GM18502 (cell line): ENCODE data around the gene EDARADD.
A peak's percentile ranks its signal among the peaks of the same experiment; 100 is the strongest.

Source experiments
- ATAC-seq: cut with Tn5 transposase; IDR thresholded peaks from one replicate; pipeline ENCODE4 v1.9.1; 2021; ENCODE audit warnings: mild to moderate bottlenecking; ENCODE audit not compliant: unreplicated experiment, poor library complexity

EDARADD gene

DNA sequence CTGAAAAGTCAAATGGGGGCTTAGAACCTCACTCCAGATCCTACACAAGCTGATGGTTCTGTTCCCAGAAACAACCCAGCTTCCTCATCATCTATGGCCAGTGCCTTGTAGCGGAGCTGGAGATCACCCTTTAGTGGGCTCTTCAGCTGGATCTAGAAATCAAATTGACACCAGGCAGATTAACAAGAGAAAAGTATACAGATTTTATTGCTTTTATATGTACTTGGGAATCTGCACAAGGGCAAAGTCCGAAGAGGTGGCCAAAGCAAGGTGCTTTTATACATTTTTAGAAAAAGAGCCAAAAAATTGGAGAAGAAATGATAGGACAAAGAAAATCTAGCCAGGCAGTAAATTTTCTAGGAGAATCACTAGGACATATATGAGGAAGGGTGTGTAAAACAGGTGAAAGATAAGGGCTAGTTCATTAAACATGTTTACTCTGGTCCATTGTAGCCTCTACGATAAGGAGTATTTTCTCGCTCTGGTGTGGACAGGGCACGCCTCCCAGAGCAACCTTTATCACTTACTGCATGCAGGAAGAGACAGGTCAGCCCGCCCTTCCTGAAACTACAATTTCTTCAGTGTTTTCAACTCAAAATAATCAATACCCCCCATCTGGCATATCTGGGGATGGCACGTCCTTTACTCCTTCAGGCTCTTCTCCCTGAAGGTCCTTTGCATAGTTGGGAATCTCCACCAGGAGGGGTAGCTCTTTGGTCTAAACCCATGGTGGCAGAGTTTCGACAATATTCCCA lies 115.7 kb downstream of the EDARADD start:
- no peak for ATAC-seq

DNA sequence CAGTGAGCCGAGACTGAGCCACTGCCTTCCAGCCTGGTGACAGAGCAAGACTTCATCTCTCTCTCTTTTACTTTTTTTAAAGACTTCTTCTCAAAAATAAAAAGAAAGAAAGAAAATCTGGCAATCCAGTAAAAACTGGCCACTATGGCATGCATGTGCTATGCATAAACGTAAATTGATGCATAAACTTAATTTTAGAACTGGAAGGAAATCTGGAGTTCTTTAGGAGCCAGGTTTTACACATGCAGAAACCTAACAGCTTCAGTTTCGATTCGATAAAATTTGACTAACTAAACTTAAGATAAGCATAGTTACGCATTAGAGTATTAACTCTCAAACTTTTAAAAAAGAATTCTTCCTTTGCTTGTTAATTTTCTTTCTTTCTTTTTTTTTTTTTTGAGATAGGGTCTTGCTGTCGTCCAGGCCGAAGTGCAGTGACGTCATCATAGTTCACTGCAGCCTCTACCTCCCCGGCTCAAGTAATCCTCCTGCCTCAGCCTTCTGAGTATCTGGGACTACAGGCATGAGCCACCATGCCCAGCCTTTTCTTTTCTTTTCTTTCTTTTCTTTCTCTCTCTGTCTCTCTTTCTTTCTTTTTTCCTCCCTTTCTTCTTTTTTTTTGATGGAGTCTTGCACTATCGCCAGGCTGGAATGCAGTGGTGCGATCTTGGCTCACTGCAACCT lies 117.8 kb downstream of the EDARADD start:
- ATAC-seq: no peak

DNA sequence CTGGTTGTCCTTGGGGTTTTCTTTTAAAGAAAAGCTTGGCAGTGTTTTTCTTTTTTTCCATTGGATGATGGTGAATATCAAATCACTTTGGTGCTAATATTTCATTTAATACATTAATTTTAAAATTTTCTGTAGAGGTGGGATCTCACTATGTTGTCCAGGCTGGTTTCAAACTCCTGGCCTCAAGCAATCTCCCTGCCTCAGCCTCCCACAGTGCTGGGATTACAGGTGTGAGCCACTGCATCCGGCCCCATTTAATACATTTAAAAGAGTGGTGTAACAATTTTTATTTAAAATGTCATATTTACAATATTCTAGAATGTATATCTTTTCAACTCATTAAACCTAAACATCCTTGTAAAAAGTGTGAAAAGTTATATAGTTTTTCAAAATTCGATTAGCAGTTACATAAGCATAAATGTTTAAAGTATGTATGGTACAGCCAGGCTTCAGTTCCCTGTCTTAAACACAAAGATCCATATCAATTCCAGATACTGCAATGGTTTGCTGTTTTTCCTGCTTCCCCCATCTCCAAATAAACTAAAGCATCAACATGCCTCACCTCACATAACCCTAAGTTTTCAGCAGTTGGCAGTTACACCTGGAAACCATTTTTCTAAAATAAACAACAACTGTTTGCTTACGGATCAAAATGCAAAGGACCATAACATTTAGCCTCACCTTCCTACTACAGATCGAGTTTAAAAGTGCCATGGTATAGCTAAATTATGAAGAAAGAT lies 120.8 kb downstream of the EDARADD start:
- no peak for ATAC-seq

DNA sequence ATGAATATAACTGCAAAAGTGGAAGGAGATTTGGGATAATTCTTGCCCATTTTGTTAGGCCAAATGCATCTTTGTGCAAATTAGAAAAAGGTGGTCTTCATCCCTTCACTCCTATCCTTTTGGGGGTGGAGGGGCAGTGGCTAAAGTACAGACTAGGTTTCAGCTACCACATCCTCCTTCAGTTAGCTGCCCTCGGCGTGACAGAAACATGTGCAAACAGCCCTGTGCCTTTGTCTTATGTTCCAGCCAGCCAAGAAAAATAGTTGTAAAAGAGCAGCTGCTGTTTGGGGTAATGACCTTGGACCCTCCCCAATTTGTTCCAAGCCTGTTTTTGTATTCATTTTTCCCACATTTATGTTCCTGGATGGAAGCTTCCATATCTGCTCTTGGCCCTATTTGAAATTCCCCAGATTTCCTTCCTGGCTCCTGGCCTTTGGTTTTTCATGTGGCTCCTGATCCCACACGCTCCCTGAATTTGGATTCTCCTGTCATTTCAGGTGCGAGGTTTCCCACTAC lies 121.4 kb downstream of the EDARADD start:
- no peak for ATAC-seq

DNA sequence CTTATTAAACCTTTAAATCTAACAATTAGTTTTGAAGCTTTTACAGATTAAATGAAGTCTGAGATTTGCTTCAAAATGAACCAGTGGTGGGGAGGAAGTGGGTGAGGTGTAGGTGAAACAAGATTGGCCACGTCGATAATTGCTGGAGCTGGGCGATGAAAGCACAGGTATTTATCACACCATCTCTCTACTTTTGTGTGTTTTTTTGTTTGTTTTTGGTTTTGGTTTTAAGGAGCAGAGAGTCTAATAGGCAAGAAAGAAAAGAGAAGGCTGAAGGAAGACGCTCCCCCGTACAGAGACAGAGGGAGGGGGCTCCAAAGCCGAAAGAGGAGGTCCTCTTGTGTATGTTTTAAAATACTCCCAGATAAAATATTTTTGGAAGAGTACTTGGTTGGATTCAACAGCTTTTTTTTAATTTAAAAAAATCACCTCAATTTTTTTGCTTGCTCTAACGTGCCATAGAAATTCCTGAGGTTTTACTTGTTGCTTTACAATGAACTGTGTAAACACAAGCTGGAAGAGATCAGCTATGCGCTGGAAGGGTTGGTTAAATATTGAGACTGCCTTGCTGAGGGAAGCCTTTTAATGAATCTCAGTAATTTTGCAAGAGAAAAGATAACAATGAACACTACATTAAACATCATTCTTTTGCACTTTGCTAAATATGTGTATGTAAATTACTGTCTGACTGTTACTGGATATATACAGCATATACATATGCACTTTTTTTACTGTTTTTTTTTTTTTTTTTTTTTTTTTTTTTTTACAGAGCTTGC lies 123.0 kb downstream of the EDARADD start:
- ATAC-seq: no peak

DNA sequence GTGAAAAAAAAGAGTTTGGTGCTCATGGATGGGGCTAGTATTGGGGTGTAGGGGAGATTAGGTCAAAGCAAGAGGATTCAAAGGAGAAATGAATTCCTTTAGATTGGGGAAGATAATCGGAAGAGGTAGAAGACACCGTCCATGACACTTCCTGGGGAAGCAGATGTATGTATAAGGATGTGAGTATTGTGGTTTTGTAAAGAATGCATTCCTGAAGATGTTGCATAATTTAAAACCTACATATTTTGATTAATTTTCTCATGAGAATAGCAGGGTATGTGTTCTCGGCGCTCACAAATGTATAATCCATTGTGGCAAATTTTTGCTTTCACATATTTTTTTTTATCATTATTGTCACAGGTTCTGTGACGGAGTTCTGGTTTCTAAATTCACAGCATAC lies 124.2 kb downstream of the EDARADD start:
- ATAC-seq: no peak

DNA sequence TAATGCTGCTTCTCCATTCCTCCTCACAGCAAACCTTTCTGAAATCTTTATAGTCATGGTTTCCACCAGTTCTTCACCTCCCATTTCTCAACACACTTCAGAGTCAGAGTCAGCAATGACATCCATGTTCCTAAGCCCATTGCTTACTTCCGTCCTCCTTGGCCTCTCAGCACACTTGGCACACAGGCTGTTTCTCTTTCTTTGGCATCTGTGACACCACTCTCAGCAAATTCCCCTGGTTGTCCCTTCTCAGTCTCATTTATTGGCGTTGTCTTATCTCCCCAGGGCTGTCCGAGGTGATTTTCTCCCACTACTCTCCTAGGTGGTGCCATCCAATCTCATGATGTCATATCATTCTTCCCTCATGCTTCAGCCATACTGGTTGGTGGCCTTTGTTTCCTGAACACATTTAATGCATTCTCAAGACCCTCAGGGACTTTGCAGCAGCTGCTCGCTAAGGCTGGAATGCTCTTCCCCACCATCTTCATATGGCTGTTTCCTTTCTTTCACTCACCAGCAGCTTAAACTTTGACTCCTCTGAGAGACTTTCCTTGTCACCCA lies 126.4 kb downstream of the EDARADD start:
- ATAC-seq: no peak

DNA sequence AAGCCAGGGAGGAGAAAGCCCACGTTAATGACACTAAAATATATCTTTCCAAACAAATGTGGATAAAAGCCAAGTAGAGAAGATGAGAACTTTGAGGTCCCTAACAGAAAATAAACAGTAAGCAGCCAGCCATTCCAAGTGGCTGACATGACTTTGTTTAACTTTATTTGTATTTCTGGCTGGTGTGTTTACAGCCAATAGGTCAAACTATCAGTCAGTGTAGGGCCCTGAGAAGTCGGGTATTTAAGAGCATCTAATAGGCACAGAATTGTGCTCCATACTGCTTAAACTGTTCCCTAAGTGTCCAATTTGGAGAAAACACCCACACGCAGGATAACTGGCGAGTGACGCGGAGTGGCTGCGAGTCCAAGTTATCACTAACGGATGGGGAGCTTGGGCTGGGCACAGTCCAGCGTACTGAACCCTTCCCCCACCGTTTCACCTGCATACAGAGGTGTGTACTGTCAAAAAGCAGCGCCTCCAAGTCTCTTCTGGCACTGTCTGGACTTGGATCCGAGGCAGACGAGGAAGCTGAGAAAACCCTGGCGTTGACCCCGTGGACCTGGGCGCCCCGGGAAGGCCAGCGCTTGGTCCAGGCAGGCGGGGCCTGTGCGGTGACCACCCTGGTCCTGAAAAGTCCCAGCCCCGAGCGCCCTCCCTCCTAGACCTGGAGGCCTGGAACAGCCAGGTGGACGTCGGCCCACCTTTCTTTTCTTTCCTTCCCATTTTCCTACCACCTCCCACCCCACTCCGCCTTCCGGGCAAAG lies 129.0 kb downstream of the EDARADD start:
- ATAC-seq: no peak

DNA sequence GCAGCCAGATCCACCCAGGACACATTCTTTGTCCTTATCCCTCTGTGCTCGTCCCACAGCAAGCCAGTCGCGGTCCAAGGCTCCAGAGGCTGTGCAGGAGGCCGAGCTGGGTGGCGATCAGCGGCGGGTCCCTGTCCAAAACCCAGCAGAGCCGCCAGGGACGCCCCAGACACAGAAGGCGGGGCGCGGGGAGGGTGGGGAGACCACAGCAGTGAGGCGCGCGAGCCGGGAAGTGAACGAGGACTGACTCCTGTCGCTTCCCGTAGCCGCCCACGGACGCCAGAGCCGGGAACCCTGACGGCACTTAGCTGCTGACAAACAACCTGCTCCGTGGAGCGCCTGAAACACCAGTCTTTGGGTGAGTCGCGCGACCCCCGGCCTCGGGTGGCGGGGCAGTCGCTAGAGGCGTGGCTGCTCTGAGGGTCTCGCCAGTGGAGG lies 129.6 kb downstream of the EDARADD start, which contains the start of gene LGALS8:
Gene LGALS8 (plus strand): TSS at position 279 of the 438 bp plus-strand sequence. CDS start 2,089 bp downstream, outside the sequence.
- peak; percentile 69 for ATAC-seq

DNA sequence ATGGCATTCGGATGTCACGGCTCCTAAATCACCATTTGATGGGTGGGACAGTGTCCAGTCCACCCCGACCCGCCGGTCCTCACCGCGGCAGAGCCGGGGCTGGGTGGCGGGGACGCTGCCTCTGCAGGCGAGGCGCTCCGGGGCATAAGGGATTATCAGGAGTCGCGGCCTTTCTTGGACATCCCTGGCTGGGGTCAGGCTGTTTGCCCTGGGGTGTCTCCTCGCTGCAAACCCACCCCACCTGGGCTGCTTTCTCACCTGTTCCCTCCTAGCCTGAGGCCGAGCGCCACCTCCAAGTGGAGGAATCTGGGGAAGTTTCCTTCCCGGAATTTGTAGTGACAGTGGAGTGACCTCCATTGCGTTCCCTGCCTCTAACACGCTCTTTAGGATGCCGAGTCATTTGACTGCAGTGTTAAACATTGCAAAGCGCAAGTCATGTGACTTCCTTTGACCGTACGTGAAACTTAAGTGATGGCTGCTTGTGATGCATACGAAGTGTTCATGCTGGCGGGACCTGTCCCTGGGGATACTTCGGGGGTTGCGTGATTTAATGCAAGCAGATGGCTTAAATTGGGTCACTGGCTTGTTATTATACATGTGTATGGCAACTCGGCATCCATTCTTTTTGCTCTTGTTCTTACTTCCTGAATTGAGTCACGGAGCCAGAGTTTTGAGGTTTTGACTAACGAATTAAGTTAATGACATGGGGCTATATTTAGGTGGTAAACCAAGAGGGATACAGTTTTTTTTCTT lies 130.2 kb downstream of the EDARADD start:
- ATAC-seq: peak; percentile 89

DNA sequence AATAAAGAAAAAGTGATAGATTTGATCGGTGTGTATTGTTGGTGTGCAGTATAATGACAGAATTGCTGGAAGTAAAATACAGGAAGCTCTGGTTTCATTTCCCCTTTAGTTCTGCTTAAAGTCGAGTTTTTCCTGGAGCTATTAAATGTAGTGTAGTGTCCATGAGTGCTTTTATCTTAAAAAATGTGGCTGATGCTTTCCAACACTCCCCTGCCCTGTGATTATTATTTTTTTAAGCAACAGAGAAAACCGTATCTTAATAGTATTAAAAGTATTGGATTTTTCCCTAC lies 130.8 kb downstream of the EDARADD start:
- ATAC-seq: peak; percentile 3

DNA sequence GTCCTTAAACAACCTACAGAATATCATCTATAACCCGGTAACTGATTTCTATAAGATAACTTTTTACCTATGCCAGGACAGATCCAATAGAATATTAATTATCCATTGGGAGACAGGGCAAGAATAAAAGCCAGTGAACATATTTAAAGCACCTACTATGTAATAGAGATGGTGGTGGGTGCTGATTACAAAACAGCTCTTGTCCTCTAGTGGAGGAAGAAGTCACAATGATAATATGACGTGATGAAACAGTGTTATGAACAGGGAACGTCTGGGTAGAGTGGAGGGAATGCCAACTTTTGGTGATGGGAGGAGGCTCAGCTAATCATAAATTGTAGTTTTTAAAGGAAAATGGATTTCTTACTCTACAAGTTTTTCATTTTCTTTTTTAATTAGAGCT lies 132.0 kb downstream of the EDARADD start:
- ATAC-seq: no peak

DNA sequence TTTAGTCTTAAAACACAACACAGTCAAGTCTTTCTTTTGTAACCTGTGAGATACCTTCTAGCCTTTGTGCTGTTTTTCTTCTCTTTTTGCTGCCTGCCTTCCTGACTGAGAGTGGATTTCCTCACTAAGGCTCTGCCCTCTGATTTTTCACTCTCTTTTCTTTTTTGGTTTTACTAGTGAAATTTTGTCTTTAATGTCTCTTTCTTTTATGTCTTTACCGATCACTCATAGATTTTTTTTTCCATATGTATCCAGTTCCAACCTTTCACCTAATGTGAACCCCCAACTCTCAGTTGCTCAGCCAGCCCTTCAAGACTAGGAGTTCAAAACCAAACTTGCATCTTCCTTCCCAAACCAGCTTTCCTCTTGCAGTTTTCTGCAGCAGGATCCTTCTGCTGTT lies 136.2 kb downstream of the EDARADD start:
- no peak for ATAC-seq

DNA sequence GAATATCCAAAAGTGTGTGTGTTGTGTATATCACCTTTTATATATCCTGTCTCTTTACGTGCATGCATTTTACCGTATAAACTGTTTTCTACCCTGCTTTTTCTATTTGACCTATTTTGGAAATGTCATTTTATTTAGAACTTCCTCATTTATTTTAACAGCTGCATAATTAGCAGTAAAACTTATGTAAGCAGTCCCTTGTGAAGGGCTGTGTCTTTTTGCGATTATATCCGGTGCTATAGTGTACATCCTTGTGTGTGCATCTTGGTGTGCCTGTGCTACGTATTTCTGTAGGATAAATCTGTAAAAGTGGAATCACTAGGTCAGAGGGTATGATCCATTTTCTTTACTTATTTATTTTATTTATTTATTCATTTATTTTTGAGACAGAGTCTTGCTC lies 136.9 kb downstream of the EDARADD start:
- ATAC-seq: no peak

DNA sequence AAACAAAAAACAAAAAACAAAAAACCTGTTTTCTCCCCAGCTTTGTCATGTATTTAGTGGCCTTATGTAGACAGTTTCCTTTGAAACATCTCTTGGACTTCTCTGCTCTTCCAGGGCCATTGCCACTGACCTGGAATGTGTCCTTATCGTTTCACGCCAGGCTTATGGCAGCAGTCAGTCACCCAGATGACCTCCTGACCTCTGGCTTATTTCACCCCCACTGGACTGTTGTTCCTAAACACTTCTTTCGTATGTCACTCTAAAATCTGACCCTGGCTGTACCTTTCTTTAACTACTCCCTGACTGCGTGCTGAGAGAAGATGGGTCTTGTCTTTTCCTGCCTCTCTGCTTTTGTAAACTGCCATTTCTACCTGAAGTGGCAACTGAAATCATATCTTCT lies 138.8 kb downstream of the EDARADD start:
- ATAC-seq: no peak

DNA sequence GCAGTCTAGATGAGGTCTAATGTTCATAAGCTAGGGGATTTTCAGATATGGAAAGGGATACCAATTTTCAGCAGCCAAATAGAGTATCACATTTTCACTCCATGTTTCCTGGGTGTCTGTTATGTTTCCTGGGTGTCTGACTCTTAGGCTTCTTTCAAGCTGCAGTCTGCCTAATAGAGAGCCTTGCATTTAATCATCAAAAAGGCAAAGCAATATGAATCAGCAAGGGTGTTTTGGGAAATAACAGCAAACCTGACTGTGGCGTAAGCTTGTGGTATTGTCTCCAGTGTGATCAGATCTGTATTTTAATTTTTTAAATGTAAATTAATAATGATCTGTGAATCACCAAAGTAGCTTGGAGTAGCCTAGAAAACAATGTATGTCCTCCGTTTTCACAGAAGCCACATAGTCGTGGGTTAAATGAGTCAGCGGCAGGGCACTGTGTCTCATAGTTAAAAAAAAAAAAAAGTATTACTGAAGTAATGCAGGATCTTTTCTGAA lies 140.1 kb downstream of the EDARADD start:
- no peak for ATAC-seq
